Activated CD8-positive, alpha-beta memory T cell treated with anti-CD3 and anti-CD28 coated beads, Interleukin-2, amount 50 U/mL, for 24 hours (primary cell): ENCODE results near the gene SRCAP.

Source experiments
- DNase-seq: peaks from one replicate; pipeline ENCODE4 v3.0.0-alpha.2; 2020; ENCODE audit errors: extremely low read depth

Gene SRCAP

GRCh38 chr16:30775392-30776188 is 76.6 kb downstream of the SRCAP start:
- no peak for DNase-seq

GRCh38 chr16:30777591-30778297 is 78.8 kb downstream of the SRCAP start:
- no peak for DNase-seq

GRCh38 chr16:30778549-30779244 is 79.7 kb downstream of the SRCAP start:
- no peak for DNase-seq

GRCh38 chr16:30779596-30779995 is 80.6 kb downstream of the SRCAP start:
- DNase-seq: no peak

GRCh38 chr16:30780021-30780420 is 81.0 kb downstream of the SRCAP start:
- DNase-seq: no peak

- no peak for DNase-seq
Observed at GRCh38 chr16:30780549-30780948, 81.6 kb downstream of the SRCAP start.

- no peak for DNase-seq
Observed at GRCh38 chr16:30782486-30783279, 83.7 kb downstream of the SRCAP start.

- no peak for DNase-seq
Observed at GRCh38 chr16:30783280-30784109, 84.5 kb downstream of the SRCAP start.

- DNase-seq: no peak
Observed at GRCh38 chr16:30784215-30784614, 85.2 kb downstream of the SRCAP start.

GRCh38 chr16:30785126-30786106 is 86.4 kb downstream of the SRCAP start:
- no peak for DNase-seq

- DNase-seq: no peak
Observed at GRCh38 chr16:30786115-30786935, 87.4 kb downstream of the SRCAP start.

GRCh38 chr16:30786936-30787612 is 88.1 kb downstream of the SRCAP start, which contains the start of gene ZNF629:
ZNF629 (minus strand) TSS chr16:30787205; CDS start chr16:30784482, 2,723 bp downstream.
- no peak for DNase-seq

GRCh38 chr16:30787613-30788378 is 88.8 kb downstream of the SRCAP start:
- no peak for DNase-seq
